Breast epithelium (tissue), 3 donors: ENCODE results near the gene DLGAP3.

Source experiments
- CTCF ChIP-seq, 3 donors: fragments of 450-650 bp; IDR thresholded peaks; one replicate each; pipeline ENCODE4 v1.5.1; 2016 to 2017; ENCODE audit warnings: antibody characterized with exemption in 3 of 3, mild to moderate bottlenecking in 3 of 3, moderate library complexity in 3 of 3
- POLR2A ChIP-seq: fragments of 450-650 bp; IDR thresholded peaks from one replicate; pipeline ENCODE4 v1.6.1; 2016; ENCODE audit warnings: antibody characterized with exemption, mild to moderate bottlenecking, moderate library complexity
- POLR2AphosphoS5 ChIP-seq, 3 donors: sonication (generic); formaldehyde crosslinking; IDR thresholded peaks; one replicate each; pipeline ENCODE4 v1.6.1; 2017; ENCODE audit warnings: antibody characterized with exemption in 3 of 3

GRCh38 chr1:34910425-34910824 is 19.0 kb downstream of the DLGAP3 start:
- TF ChIP-seq CTCF (IDR thresholded peaks at IDR 0.05), result no peak
- no peak for TF ChIP-seq POLR2AphosphoS5 (IDR thresholded peaks at IDR 0.05)
- TF ChIP-seq POLR2A, result no peak
